ENCODE measurements around the gene PLXNB1. TPM values are rescaled to one million over a fixed set of nuclear protein-coding genes. Genes with fewer than 3 reads are reported as not detected.

Gene PLXNB1
- total and polyA plus RNA-seq, 4 experiments from 2014 or later, result 0.48 to 5.0 (median 2.6) TPM; not detected in 1

GRCh38 chr3:48469046-48469915, 39.4 kb upstream of the PLXNB1 start:
- DNase-seq, result no peak
- Mint-ChIP-seq H3K36me3 (peaks cover 17 to 41% of the 10 kb centered on the region in 2 donors), H3K4me3 (peak overlapping the region; percentile 43 to 94 (median 60)), H3K27ac (peak overlapping the region; percentile 71 to 92 (median 89)), H3K27me3 (no peaks in the 10 kb centered on the region), H3K4me1 (peaks cover 34 to 71% (median 58%) of the 10 kb centered on the region in 4 donors), H3K9me3 (no peaks in the 10 kb centered on the region)
- POLR2A ChIA-PET (ENCODE audit: partially characterized antibody), result interaction anchor here (0.7 to 4.4 kb wide), 10 partner anchors 10 to 84 kb away, joined by 3 to 51 read pairs (median 5); partner anchors contain the start of genes ATRIP, CCDC51, SHISA5 and TMA7
- CTCF ChIA-PET (ENCODE audit: partially characterized antibody), result interaction anchor here (0.7 to 4.9 kb wide), 6 partner anchors 7 to 69 kb away, joined by 3 to 34 read pairs (median 5); partner anchors contain the start of gene ATRIP
- Histone ChIP-seq H3K9me3 (ENCODE audit: control insufficient read depth in 1 of 2, low read length in 2 of 2) (no peaks in the 10 kb centered on the region), H3K36me3 (ENCODE audit: insufficient read depth, low read length) (peaks cover 20% of the 10 kb centered on the region), H3K27ac (ENCODE audit: low read depth, low read length) (no peak overlapping the region), H3K4me1 (ENCODE audit: insufficient read depth, low read length) (peaks cover 82% of the 10 kb centered on the region), H3K4me3 (ENCODE audit: low read length in 2 of 2) (no peak overlapping the region), H3K27me3 (ENCODE audit: insufficient read depth, low read length) (no peaks in the 10 kb centered on the region)
- intact Hi-C loops (cut with micrococcal nuclease), result no loop called here

- H3K4me1 ChIP-seq (ENCODE audit: insufficient read depth, low read length), result peaks cover 76% of the 10 kb centered on the region
- H3K9me3 ChIP-seq (ENCODE audit: control insufficient read depth in 1 of 2, low read length in 2 of 2), result no peaks in the 10 kb centered on the region
- H3K27me3 ChIP-seq (ENCODE audit: insufficient read depth, low read length), result no peaks in the 10 kb centered on the region
- Mint-ChIP-seq H3K36me3 (peaks cover 17 to 41% of the 10 kb centered on the region in 2 donors), H3K9me3 (no peaks in the 10 kb centered on the region), H3K4me1 (peaks cover 31 to 67% (median 54%) of the 10 kb centered on the region in 4 donors), H3K27me3 (no peaks in the 10 kb centered on the region), H3K27ac (peak overlapping the region; percentile 88 to 98 (median 96)), H3K4me3 (peak overlapping the region in 7 of 8 donors; percentile 72 to 94 (median 90))
- intact Hi-C loops (cut with micrococcal nuclease), result no loop called here
- POLR2A ChIA-PET (ENCODE audit: partially characterized antibody), result interaction anchor here (0.7 to 4.4 kb wide), 7 partner anchors 9 to 85 kb away, joined by 3 to 51 read pairs (median 14); partner anchors contain the start of genes ATRIP, CCDC51, SHISA5 and TMA7
- peak overlapping the region in 1 of 2 donors; percentile 10 for H3K4me3 ChIP-seq (ENCODE audit: low read length in 2 of 2)
- CTCF ChIA-PET (ENCODE audit: partially characterized antibody), result interaction anchor here (1.0 to 4.9 kb wide), 5 partner anchors 14 to 81 kb away, joined by 3 to 34 read pairs (median 4); no protein-coding TSS in a partner anchor
- peak overlapping the region; percentile 86 for H3K27ac ChIP-seq (ENCODE audit: low read depth, low read length)
- no peak for DNase-seq
- H3K36me3 ChIP-seq (ENCODE audit: insufficient read depth, low read length), result peaks cover 20% of the 10 kb centered on the region
Observed at GRCh38 chr3:48468329-48468731, 38.4 kb upstream of the PLXNB1 start.

- H3K9me3 ChIP-seq (ENCODE audit: control insufficient read depth in 1 of 2, low read length in 2 of 2), result no peaks in the 10 kb centered on the region
- peaks cover 20% of the 10 kb centered on the region for H3K36me3 ChIP-seq (ENCODE audit: insufficient read depth, low read length)
- POLR2A ChIA-PET (ENCODE audit: partially characterized antibody), result interaction anchor here (0.9 to 6.4 kb wide), 11 partner anchors 9 to 89 kb away, joined by 3 to 60 read pairs (median 14); partner anchors contain the start of genes ATRIP, CCDC51, PFKFB4 and SHISA5
- intact Hi-C loops (cut with micrococcal nuclease), result loop anchor here (1.0 to 2.0 kb wide), 2 partner anchors 38 to 89 kb away; partner anchors contain the start of gene PFKFB4
- CTCF ChIA-PET (ENCODE audit: partially characterized antibody), result interaction anchor here (0.8 to 4.9 kb wide), 8 partner anchors 18 to 81 kb away, joined by 3 to 34 read pairs (median 4); partner anchors contain the start of genes CCDC51 and TMA7
- no peak for DNase-seq
- no peaks in the 10 kb centered on the region for H3K27me3 ChIP-seq (ENCODE audit: insufficient read depth, low read length)
- no peaks in the 10 kb centered on the region for H3K9me3 Mint-ChIP-seq
- H3K36me3 Mint-ChIP-seq, result peaks cover 17 to 37% of the 10 kb centered on the region in 2 donors
- H3K27me3 Mint-ChIP-seq, result no peaks in the 10 kb centered on the region
- H3K4me1 ChIP-seq (ENCODE audit: insufficient read depth, low read length), result peaks cover 73% of the 10 kb centered on the region
- H3K4me3 Mint-ChIP-seq, result peak overlapping the region; percentile 87 to 94 (median 90)
- peak overlapping the region; percentile 67 to 98 (median 96) for H3K27ac Mint-ChIP-seq
- peak overlapping the region; percentile 86 for H3K27ac ChIP-seq (ENCODE audit: low read depth, low read length)
- H3K4me3 ChIP-seq (ENCODE audit: low read length in 2 of 2), result peak overlapping the region; percentile 19 to 69
- peaks cover 26 to 60% (median 48%) of the 10 kb centered on the region in 4 donors for H3K4me1 Mint-ChIP-seq
Observed at GRCh38 chr3:48467473-48468267, 37.8 kb upstream of the PLXNB1 start.

GRCh38 chr3:48467110-48467454, 37.2 kb upstream of the PLXNB1 start:
- H3K27me3 ChIP-seq (ENCODE audit: insufficient read depth, low read length), result no peaks in the 10 kb centered on the region
- H3K36me3 ChIP-seq (ENCODE audit: insufficient read depth, low read length), result peaks cover 20% of the 10 kb centered on the region
- DNase-seq, result no peak
- H3K27ac ChIP-seq (ENCODE audit: low read depth, low read length), result peak overlapping the region; percentile 86
- peak overlapping the region; percentile 69 to 94 for H3K4me3 ChIP-seq (ENCODE audit: low read length in 2 of 2)
- Mint-ChIP-seq H3K4me3 (peak overlapping the region; percentile 87 to 94 (median 90)), H3K4me1 (peaks cover 26 to 56% (median 47%) of the 10 kb centered on the region in 4 donors), H3K9me3 (no peaks in the 10 kb centered on the region), H3K36me3 (peaks cover 17 to 37% of the 10 kb centered on the region in 2 donors), H3K27ac (peak overlapping the region; percentile 92 to 98 (median 96)), H3K27me3 (no peaks in the 10 kb centered on the region)
- no peaks in the 10 kb centered on the region for H3K9me3 ChIP-seq (ENCODE audit: control insufficient read depth in 1 of 2, low read length in 2 of 2)
- peaks cover 69% of the 10 kb centered on the region for H3K4me1 ChIP-seq (ENCODE audit: insufficient read depth, low read length)
- CTCF ChIA-PET (ENCODE audit: partially characterized antibody), result interaction anchor here (0.8 to 4.9 kb wide), 12 partner anchors 11 to 82 kb away, joined by 3 to 34 read pairs (median 4); partner anchors contain the start of genes CCDC51, SHISA5 and TMA7
- POLR2A ChIA-PET (ENCODE audit: partially characterized antibody), result interaction anchor here (0.8 to 6.4 kb wide), 17 partner anchors 10 to 91 kb away, joined by 3 to 60 read pairs (median 4); partner anchors contain the start of genes ATRIP, CCDC51, PFKFB4 and SHISA5
- intact Hi-C loops (cut with micrococcal nuclease), result loop anchor here (1.0 to 2.0 kb wide), 2 partner anchors 38 to 90 kb away; partner anchors contain the start of gene PFKFB4

GRCh38 chr3:48466386-48467109, 36.7 kb upstream of the PLXNB1 start:
- H3K4me3 Mint-ChIP-seq, result peak overlapping the region; percentile 87 to 94 (median 90)
- Histone ChIP-seq H3K4me1 (ENCODE audit: insufficient read depth, low read length) (peaks cover 63% of the 10 kb centered on the region), H3K27me3 (ENCODE audit: insufficient read depth, low read length) (no peaks in the 10 kb centered on the region), H3K27ac (ENCODE audit: low read depth, low read length) (peak overlapping the region; percentile 86), H3K36me3 (ENCODE audit: insufficient read depth, low read length) (peaks cover 20% of the 10 kb centered on the region), H3K9me3 (ENCODE audit: control insufficient read depth in 1 of 2, low read length in 2 of 2) (no peaks in the 10 kb centered on the region), H3K4me3 (ENCODE audit: low read length in 2 of 2) (peak overlapping the region; percentile 69 to 94)
- CTCF ChIA-PET (ENCODE audit: partially characterized antibody), result interaction anchor here (0.8 to 4.9 kb wide), 15 partner anchors 11 to 83 kb away, joined by 3 to 34 read pairs (median 4); partner anchors contain the start of genes CCDC51, SHISA5 and TMA7
- H3K4me1 Mint-ChIP-seq, result peaks cover 26 to 56% (median 47%) of the 10 kb centered on the region in 4 donors
- peak in 4 of 5 donors; percentile 23 to 61 (median 24) for DNase-seq
- POLR2A ChIA-PET (ENCODE audit: partially characterized antibody), result interaction anchor here (0.6 to 6.4 kb wide), 21 partner anchors 9 to 92 kb away, joined by 3 to 60 read pairs (median 3); partner anchors contain the start of genes ATRIP, CCDC51, PFKFB4 and SHISA5
- peaks cover 17 to 37% of the 10 kb centered on the region in 2 donors for H3K36me3 Mint-ChIP-seq
- H3K9me3 Mint-ChIP-seq, result no peaks in the 10 kb centered on the region
- no peaks in the 10 kb centered on the region for H3K27me3 Mint-ChIP-seq
- H3K27ac Mint-ChIP-seq, result peak overlapping the region; percentile 92 to 98 (median 96)
- intact Hi-C loops (cut with micrococcal nuclease), result loop anchor here (1.0 to 2.0 kb wide), 5 partner anchors 13 to 90 kb away; partner anchors contain the start of gene PFKFB4
